IMR-90 (cell line): ENCODE data around the gene PDE4A.

Experiments used
- NFE2L2 ChIP-seq: fragments of 150-350 bp; IDR thresholded peaks from 2 replicates; pipeline ENCODE4 v1.6.1; 2016; ENCODE audit warnings: low read depth, mild to moderate bottlenecking, low read length
- TF ChIP-seq, protein P1 (sequence below): conservative IDR thresholded peaks from 2 replicates; pipeline ENCODE4 v1.5.1; 2012; ENCODE audit warnings: mild to moderate bottlenecking, low read depth, low read length, improper control_type of control experiment

DNA sequence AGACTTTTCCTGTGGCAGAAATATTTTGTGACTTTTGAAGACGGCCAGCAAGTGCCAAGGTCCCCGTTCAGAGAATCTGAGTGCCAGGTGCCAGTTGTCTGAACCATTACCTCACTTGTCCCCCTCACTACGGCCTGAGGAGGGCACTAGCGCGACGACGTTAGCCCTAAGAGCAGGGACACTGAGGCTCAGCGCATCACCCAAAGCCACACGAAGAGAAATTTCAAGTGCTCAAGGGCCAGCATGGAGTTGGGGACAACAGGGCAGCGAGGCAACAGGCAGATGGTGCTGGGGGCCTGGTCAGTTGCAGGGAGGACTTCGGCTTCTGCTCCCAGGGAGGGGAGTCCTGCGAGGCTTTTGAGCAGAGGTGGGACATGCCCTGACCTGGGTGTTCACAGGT, 30.5 kb upstream of the PDE4A start:
- TF ChIP-seq NFE2L2: no peak
- TF ChIP-seq, protein P1, sequence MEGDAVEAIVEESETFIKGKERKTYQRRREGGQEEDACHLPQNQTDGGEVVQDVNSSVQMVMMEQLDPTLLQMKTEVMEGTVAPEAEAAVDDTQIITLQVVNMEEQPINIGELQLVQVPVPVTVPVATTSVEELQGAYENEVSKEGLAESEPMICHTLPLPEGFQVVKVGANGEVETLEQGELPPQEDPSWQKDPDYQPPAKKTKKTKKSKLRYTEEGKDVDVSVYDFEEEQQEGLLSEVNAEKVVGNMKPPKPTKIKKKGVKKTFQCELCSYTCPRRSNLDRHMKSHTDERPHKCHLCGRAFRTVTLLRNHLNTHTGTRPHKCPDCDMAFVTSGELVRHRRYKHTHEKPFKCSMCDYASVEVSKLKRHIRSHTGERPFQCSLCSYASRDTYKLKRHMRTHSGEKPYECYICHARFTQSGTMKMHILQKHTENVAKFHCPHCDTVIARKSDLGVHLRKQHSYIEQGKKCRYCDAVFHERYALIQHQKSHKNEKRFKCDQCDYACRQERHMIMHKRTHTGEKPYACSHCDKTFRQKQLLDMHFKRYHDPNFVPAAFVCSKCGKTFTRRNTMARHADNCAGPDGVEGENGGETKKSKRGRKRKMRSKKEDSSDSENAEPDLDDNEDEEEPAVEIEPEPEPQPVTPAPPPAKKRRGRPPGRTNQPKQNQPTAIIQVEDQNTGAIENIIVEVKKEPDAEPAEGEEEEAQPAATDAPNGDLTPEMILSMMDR: 0 out of 2 replicates have a peak, but pooled peaks have one; percentile 17
